Right lobe of liver (tissue), 4 donors: ENCODE measurements around the gene ERGIC3.

ENCODE experiments used
- CTCF ChIP-seq, 4 donors: fragments of 200-600 bp in 3 of 4; fragments of 450-650 bp in 1 of 4; IDR thresholded peaks; one replicate each; pipeline versions ENCODE4 v1.5.1 to v1.8.0; 2016 to 2022; ENCODE audit warnings: antibody characterized with exemption in 4 of 4, mild to moderate bottlenecking in 2 of 4
- POLR2A ChIP-seq: fragments of 450-650 bp; IDR thresholded peaks from one replicate; pipeline ENCODE4 v1.6.1; 2017; ENCODE audit warnings: antibody characterized with exemption, mild to moderate bottlenecking
- donor health status: DM: no; HTN: no; CAD: no.
- donor health status: DM: no; HTN: no; CAD: no.
- donor health status: DM: no; HTN: yes; CAD: no.

GRCh38 chr20:35504751-35505150, 37.1 kb upstream of the ERGIC3 start:
- TF ChIP-seq CTCF (IDR thresholded peaks at IDR 0.05) (no peak), POLR2A (no peak)
